ENCODE results near the gene MID1.

- no peak for TF ChIP-seq CTCF (IDR thresholded peaks at IDR 0.05)
- TF ChIP-seq POLR2AphosphoS5 (IDR thresholded peaks at IDR 0.05), result no peak
- TF ChIP-seq POLR2A (IDR thresholded peaks at IDR 0.05), result no peak
These were observed 138.1 kb downstream of the MID1 start for GRCh38 chrX:10482261-10482660.

Measured in prostate gland (tissue), 2 donors.